ENCODE results near the gene VSTM2B. TPM values are rescaled to one million over a fixed set of nuclear protein-coding genes. Genes with fewer than 3 reads are reported as not detected.

Gene VSTM2B
- total RNA-seq, 1 experiment from 2014 or later: 0.31 TPM

DNA sequence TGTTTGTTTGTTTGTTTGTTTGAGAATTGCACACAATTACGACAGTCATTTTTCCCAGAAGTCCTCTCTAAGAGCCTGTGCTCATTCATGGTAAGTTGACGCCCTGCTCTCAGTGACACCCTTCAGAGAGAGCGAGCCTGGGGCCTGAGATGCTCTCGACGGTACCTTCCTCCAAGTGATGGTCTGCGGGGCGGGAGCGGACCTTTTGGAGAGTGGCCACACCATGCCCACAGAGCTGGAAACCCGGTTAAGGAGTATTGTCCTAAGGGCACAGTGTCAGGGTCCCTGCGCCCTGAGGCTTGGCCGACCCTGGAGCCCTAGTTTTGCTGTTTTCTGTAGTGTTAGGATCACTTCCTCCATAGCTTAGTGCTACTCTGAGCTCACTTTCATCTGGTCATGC, 83.8 kb downstream of the VSTM2B start:
- no peak for DNase-seq
- Histone ChIP-seq H3K79me2 (ENCODE audit: insufficient read depth, low read length) (no peaks in the 10 kb centered on the region), H2BK5ac (ENCODE audit: insufficient read length, low read length) (no peak overlapping the region), H2AFZ (ENCODE audit: low read length) (no peak overlapping the region), H3K23me2 (ENCODE audit: insufficient read length, low read depth, low read length, poor library complexity, severe bottlenecking) (peaks cover 5% of the 10 kb centered on the region), H3T11ph (ENCODE audit: low read length) (no peak overlapping the region), H2BK120ac (ENCODE audit: low read depth, low read length, poor library complexity, severe bottlenecking) (no peak overlapping the region), H3K23ac (ENCODE audit: insufficient read length, low read depth, low read length) (no peak overlapping the region), H2BK12ac (ENCODE audit: insufficient read length, low read depth, low read length) (no peak overlapping the region), H3K27me3 (ENCODE audit: insufficient read depth, low read length) (no peaks in the 10 kb centered on the region), H4K8ac (replicated peaks; ENCODE audit: insufficient read length, low read depth, low read length) (no peak overlapping the region), H4K5ac (ENCODE audit: insufficient read length, low read depth, low read length) (no peak overlapping the region), H3K56ac (ENCODE audit: insufficient read length, low read depth, low read length) (no peak overlapping the region), H3K4me2 (ENCODE audit: insufficient read depth, insufficient read length, low read length) (no peak overlapping the region), H2BK20ac (ENCODE audit: low read depth, low read length, poor library complexity, severe bottlenecking) (no peak overlapping the region), H3K9me3 (ENCODE audit: control insufficient read depth, low read depth, low read length) (no peaks in the 10 kb centered on the region), H3K18ac (ENCODE audit: insufficient read length, low read depth, low read length) (no peak overlapping the region), H3K4me1 (ENCODE audit: insufficient read depth, low read length) (no peaks in the 10 kb centered on the region), H3K27ac (ENCODE audit: insufficient read length, low read depth, low read length) (no peak overlapping the region), H3K4ac (ENCODE audit: low read depth, low read length) (no peak overlapping the region), H4K20me1 (ENCODE audit: control insufficient read depth, insufficient read depth, insufficient read length) (no peaks in the 10 kb centered on the region), H4K91ac (ENCODE audit: insufficient read length, low read depth, low read length) (no peak overlapping the region), H2AK5ac (ENCODE audit: insufficient read length, low read length) (no peak overlapping the region), H3K14ac (ENCODE audit: insufficient read depth, low read length) (no peak overlapping the region), H2BK15ac (ENCODE audit: low read depth, low read length) (no peak overlapping the region), H3K9ac (ENCODE audit: extremely low read depth, insufficient read length, low read length) (no peak overlapping the region), H3K79me1 (ENCODE audit: insufficient read depth, low read depth, low read length, poor library complexity, severe bottlenecking) (peaks cover 2% of the 10 kb centered on the region)
- Mint-ChIP-seq H3K36me3 (ENCODE audit: insufficient read depth in 1 of 3, low read depth in 3 of 3) (peaks cover 12 to 49% (median 36%) of the 10 kb centered on the region in 3 experiments; a peak in 6 of 7 replicates), H3K27me3 (ENCODE audit: low read depth) (no peaks in the 10 kb centered on the region; the same call in 1 of the 2 replicates), H3K9me3 (peaks cover 0 to 2% of the 10 kb centered on the region in 2 experiments; a peak in 1 of 5 replicates), H3K27ac (no peak overlapping the region), H3K4me1 (peaks cover 9 to 12% of the 10 kb centered on the region in 2 experiments), H3K4me3 (no peak overlapping the region)
- WGBS (ENCODE audit: extremely low coverage, insufficient read length, low lambda C conversion rate): no CpG with 5 or more reads among the region's 11 CpGs
- TF ChIP-seq, protein P1, sequence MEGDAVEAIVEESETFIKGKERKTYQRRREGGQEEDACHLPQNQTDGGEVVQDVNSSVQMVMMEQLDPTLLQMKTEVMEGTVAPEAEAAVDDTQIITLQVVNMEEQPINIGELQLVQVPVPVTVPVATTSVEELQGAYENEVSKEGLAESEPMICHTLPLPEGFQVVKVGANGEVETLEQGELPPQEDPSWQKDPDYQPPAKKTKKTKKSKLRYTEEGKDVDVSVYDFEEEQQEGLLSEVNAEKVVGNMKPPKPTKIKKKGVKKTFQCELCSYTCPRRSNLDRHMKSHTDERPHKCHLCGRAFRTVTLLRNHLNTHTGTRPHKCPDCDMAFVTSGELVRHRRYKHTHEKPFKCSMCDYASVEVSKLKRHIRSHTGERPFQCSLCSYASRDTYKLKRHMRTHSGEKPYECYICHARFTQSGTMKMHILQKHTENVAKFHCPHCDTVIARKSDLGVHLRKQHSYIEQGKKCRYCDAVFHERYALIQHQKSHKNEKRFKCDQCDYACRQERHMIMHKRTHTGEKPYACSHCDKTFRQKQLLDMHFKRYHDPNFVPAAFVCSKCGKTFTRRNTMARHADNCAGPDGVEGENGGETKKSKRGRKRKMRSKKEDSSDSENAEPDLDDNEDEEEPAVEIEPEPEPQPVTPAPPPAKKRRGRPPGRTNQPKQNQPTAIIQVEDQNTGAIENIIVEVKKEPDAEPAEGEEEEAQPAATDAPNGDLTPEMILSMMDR (conservative IDR thresholded peaks at IDR 0.05): no peak
